Superior temporal gyrus (tissue), 1 donor: ENCODE measurements around the gene RCBTB1.
"Not testable (repeated sequence)": the region's sequence is repeated elsewhere in the genome, so short reads cannot be mapped to it uniquely, and the experiment has no call there.

Source experiments
- DNase-seq: peaks from one replicate; pipeline ENCODE4 v3.0.0-alpha.2; 2016; ENCODE audit errors: extremely low spot score

The RCBTB1 gene

GRCh38 chr13:49516467-49516866 lies 68.9 kb downstream of the RCBTB1 start:
- no peak for DNase-seq

- no peak for DNase-seq
Measured at GRCh38 chr13:49512578-49512977, 72.8 kb downstream of the RCBTB1 start.

DNA sequence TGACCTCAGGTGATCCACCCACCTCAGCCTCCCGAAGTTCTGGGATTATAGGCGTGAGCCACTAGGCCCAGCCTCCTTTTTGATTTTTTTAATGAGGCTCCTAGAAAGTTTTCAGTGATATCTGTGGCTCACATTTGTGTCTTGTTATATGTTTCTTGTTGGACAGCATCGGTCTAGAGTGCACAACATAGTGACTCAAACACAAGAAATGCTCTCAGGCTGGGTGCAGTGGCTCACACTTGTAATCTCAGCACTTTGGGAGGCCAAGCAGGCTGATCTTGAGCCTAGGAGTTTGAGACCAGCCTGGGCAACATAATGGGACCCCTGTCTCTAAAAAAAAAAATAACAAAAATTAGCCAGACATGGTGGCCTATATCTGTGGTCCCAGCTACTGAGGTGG lies 81.4 kb downstream of the RCBTB1 start:
- no peak for DNase-seq

DNA sequence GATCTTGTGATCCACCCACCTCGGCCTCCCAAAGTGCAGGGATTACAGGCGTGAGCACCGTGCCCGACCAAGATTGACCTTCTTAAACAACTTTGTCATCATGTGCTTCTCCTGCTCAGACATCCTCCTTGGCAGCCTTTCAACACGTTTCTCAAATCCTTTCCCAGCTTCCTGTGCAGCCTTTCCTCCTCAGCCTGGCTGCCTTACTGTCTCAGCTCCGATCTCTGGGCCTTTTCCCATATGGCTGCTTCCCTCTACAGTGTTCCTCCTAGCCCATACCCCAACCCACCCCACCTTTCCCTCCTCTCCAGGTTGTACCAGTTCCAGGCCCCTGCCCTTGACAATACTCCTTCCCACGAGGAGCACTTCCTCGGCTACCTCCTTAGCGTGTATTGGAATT lies 82.4 kb downstream of the RCBTB1 start:
- no peak for DNase-seq

- DNase-seq: no peak
Measured at GRCh38 chr13:49499889-49500660, 85.3 kb downstream of the RCBTB1 start.

DNA sequence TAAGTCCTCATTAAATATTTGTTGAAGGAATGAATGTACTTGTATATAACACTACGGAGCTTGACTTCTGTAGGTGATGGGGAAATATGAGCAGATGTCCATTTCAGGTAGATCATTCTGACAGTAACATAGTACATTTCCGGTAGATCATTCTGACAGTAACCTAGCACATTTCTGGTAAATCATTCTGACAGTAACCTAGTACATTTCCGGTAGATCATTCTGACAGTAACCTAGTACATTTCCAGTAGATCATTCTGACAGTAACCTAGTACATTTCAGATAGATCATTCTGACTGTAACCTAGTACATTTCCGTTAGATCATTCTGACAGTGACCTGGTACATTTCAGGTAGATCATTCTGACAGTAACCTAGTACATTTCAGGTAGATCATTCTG lies 87.2 kb downstream of the RCBTB1 start:
- no peak for DNase-seq

GRCh38 chr13:49497272-49497671 lies 88.1 kb downstream of the RCBTB1 start:
- no peak for DNase-seq

DNA sequence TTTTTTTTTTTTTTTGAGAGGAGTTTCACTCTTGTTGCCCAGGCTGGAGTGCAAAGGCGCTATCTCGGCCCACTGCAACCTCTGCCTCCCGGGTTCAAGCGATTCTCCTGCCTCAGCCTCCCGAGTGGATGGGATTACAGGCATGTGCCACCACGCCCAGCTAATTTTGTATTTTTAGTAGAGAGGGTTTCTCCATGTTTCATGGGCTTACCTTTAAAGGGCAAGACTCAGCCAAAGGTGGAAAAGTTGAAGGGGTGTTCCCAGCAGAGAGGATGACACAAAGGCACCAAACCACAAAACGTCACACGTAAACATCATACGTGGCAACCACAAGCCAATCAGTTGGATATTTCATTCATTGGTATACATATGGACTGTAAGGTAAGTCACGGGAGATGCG lies 88.5 kb downstream of the RCBTB1 start:
- DNase-seq: not testable (repeated sequence)

- DNase-seq: peak; percentile 68
Measured at GRCh38 chr13:49495783-49496762, 89.3 kb downstream of the RCBTB1 start, which contains the start of gene PHF11. Gene PHF11, plus strand, starts transcription at chr13:49495953. Its CDS starts 49 bp downstream, at chr13:49496002.

DNA sequence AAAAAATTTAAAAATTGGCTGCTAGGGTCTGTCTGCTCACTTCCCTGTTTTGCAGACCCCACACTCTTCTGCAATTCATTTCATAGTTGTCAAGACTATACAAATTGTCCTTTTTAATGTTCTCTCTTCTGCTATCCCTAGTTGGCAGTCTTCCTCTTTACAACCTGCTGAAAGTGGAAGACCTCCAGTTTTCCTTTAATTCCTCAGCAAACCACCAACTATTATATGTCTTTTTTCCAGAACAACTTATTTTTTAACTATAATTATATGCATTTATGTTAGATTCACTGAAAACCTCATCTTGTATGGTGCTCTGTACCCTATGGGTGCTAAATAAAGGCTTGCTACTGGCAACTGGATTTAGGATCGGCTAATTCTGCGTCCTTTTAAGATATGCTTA lies 90.7 kb downstream of the RCBTB1 start:
- peak; percentile 17 for DNase-seq

DNA sequence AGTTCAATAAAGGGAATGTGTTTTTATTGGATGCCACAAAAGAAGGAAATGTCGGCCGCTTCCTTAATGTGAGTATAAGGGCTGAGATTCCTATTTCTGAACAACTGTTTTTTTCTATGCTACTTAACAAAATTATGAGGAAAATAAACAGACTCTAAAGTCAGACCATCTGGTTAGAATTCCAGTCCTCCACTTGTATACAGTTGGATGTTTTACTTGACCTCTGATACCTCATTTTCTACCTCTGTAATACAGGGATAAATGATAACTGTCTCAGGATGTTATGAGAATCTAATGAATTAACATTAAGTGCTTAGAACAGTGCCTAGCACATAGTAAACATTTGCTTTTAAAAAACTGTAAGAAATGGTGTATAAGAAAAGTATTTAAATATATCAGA lies 96.8 kb downstream of the RCBTB1 start:
- no peak for DNase-seq
